CD4-positive, alpha-beta memory T cell (primary cell): ENCODE results near the gene CLEC3B. TPM values are rescaled to one million over a fixed set of nuclear protein-coding genes. Genes with fewer than 3 reads are reported as not detected.
"Not testable (repeated sequence)": the region's sequence is repeated elsewhere in the genome, so short reads cannot be mapped to it uniquely, and the experiment has no call there.

ENCODE experiments used
- CTCF ChIA-PET: fragments of 350-600 bp; sonication (Branson Sonifier 250); formaldehyde crosslinking; loops from one replicate; lab custom pipeline; 2021; ENCODE audit warnings: inconsistent platforms; ENCODE audit not compliant: partially characterized antibody; lab: Charles Lee
- POLR2A ChIA-PET: fragments of 350-600 bp; sonication (Branson Sonifier 250); formaldehyde crosslinking; loops from one replicate; lab custom pipeline; 2021; ENCODE audit not compliant: partially characterized antibody; lab: Charles Lee
- DNase-seq, 5 donors: peaks; one replicate each; pipeline versions ENCODE4 v3.0.0 to v3.0.0-alpha.2; 2020 to 2022; ENCODE audit warnings: mixed read lengths in 1 of 5
- H3K27ac ChIP-seq: one replicate; pipeline ENCODE4 v1.7.0; 2013; ENCODE audit warnings: low read depth, low read length
- H3K27me3 ChIP-seq: 2 replicates; pipeline ENCODE4 v1.7.0; 2013; ENCODE audit warnings: mild to moderate bottlenecking, low read length, moderate library complexity; ENCODE audit not compliant: insufficient read depth
- H3K36me3 ChIP-seq: 2 replicates; pipeline ENCODE4 v1.7.0; 2013; ENCODE audit warnings: mild to moderate bottlenecking, low read length, moderate library complexity; ENCODE audit not compliant: insufficient read depth
- H3K4me1 ChIP-seq: 2 replicates; pipeline ENCODE4 v1.7.0; 2013; ENCODE audit warnings: mild to moderate bottlenecking, low read length, moderate library complexity; ENCODE audit not compliant: insufficient read depth
- H3K4me3 ChIP-seq, 2 donors: one replicate each; pipeline ENCODE4 v1.7.0; 2013; ENCODE audit warnings: low read length in 2 of 2, mild to moderate bottlenecking in 1 of 2
- H3K9me3 ChIP-seq, 2 donors: one replicate each; pipeline ENCODE4 v1.7.0; 2013; ENCODE audit warnings: low read length in 2 of 2, control low read depth in 1 of 2; ENCODE audit not compliant: control insufficient read depth in 1 of 2
- H3K27ac Mint-ChIP-seq, 7 donors: one replicate each; pipeline ENCODE4 v1.8.0; 2020 to 2021; ENCODE audit warnings: mixed read lengths in 7 of 7, mild to moderate bottlenecking in 6 of 7, inconsistent platforms in 3 of 7, moderate library complexity in 3 of 7
- H3K27me3 Mint-ChIP-seq, 2 donors: one replicate each; pipeline ENCODE4 v1.8.0; 2020 to 2021; ENCODE audit warnings: mixed read lengths in 2 of 2
- H3K36me3 Mint-ChIP-seq, 2 donors: one replicate each; pipeline ENCODE4 v1.8.0; 2020 to 2021; ENCODE audit warnings: mixed read lengths in 2 of 2, inconsistent platforms in 1 of 2, mild to moderate bottlenecking in 1 of 2
- H3K4me1 Mint-ChIP-seq, 4 donors: one replicate each; pipeline ENCODE4 v1.8.0; 2020 to 2021; ENCODE audit warnings: mixed read lengths in 4 of 4, mild to moderate bottlenecking in 1 of 4
- H3K4me3 Mint-ChIP-seq, 8 donors: one replicate each; pipeline ENCODE4 v1.8.0; 2020 to 2021; ENCODE audit warnings: mixed read lengths in 8 of 8, mild to moderate bottlenecking in 7 of 8, moderate library complexity in 6 of 8, inconsistent platforms in 3 of 8
- H3K9me3 Mint-ChIP-seq, 8 donors: one replicate each; pipeline ENCODE4 v1.8.0; 2020 to 2021; ENCODE audit warnings: mixed read lengths in 8 of 8, mild to moderate bottlenecking in 5 of 8, inconsistent platforms in 3 of 8, moderate library complexity in 1 of 8
- intact Hi-C: fragments of 100-400 bp; cut with micrococcal nuclease; formaldehyde crosslinking; loops from one replicate; pipeline ENCODE4 v1.15.1; 2023
- polyA plus RNA-seq, 2 donors: library from polyadenylated mRNA; unstranded; fragments of 300-500 nt; fragmentation: Illumina TruSeq; gene quantifications; one replicate each; pipeline ENCODE4 v1.2.3, GENCODE V29; 2021
- total RNA-seq, 2 experiments: library from RNA; stranded (reverse); gene quantifications; one replicate each; pipeline ENCODE4 v1.2.3, GENCODE V29; 2021

Gene CLEC3B
- total and polyA plus RNA-seq, 4 experiments from 2014 or later = 1.2 to 1.5 TPM; not detected in 2

DNA sequence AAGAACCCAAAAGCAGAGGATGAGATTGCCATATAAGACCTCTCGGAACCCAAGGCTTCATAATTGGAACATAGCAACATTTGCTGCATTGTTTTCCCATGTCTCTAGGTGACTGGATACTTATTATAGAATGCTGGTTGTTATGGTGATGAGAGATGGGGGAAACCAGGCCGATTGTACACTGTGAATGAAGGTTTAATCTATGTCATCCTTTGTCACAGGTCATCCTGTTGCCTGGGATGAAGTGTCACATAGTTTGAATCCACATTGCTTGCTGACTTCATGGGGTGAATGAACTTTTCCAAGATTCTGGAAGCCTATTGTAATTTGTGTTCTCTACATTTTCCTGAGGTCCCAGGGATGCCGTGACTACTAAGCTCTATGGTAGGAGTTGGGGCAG, 41.8 kb downstream of the CLEC3B start:
- Mint-ChIP-seq H3K36me3 (no peaks in the 10 kb centered on the region), H3K9me3 (no peaks in the 10 kb centered on the region), H3K4me1 (peaks cover 11 to 18% (median 16%) of the 10 kb centered on the region in 4 donors), H3K4me3 (no peak overlapping the region), H3K27ac (no peak overlapping the region), H3K27me3 (peaks cover 1 to 2% of the 10 kb centered on the region in 2 donors)
- Histone ChIP-seq H3K27me3 (no peaks in the 10 kb centered on the region), H3K4me1 (peaks cover 15% of the 10 kb centered on the region), H3K36me3 (no peaks in the 10 kb centered on the region), H3K27ac (no peak overlapping the region), H3K4me3 (no peak overlapping the region), H3K9me3 (no peaks in the 10 kb centered on the region)
- DNase-seq = no peak
- POLR2A ChIA-PET = no interaction called here
- intact Hi-C loops = no loop called here
- CTCF ChIA-PET = interaction anchor here (1.3 to 1.8 kb wide), 2 partner anchors 13 to 142 kb away, joined by 3 to 7 read pairs; no protein-coding TSS in a partner anchor

DNA sequence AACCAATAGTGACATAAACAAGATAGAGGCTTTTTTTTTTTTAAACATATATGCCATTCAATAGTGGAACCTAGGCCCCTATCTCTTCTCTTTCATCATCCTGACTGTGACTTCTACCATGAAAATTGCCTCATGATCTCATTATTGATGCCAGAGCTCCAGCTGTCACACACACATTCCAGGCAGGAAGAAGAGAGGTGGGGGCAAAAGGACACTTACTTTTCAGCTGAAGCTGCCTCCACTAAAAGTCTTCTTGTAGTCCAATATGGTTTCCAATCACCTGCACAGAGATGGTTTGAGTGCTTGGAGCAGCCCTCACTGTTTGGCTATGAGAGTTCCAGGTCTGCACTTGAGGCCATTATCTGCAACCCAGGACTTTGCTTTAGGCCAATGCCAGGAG, 45.0 kb downstream of the CLEC3B start:
- POLR2A ChIA-PET = no interaction called here
- intact Hi-C loops = no loop called here
- Histone ChIP-seq H3K27ac (no peak overlapping the region), H3K27me3 (peaks cover 2% of the 10 kb centered on the region), H3K4me3 (no peak overlapping the region), H3K36me3 (no peaks in the 10 kb centered on the region), H3K4me1 (no peaks in the 10 kb centered on the region), H3K9me3 (no peaks in the 10 kb centered on the region)
- CTCF ChIA-PET = interaction anchor here (0.6 to 1.3 kb wide), 3 partner anchors 30 to 530 kb away, joined by 3 to 7 read pairs (median 4); no protein-coding TSS in a partner anchor
- H3K4me3 Mint-ChIP-seq = no peak overlapping the region
- H3K4me1 Mint-ChIP-seq = no peaks in the 10 kb centered on the region
- H3K27me3 Mint-ChIP-seq = peaks cover 1 to 4% of the 10 kb centered on the region in 2 donors
- peaks cover 0 to 1% (median 0%) of the 10 kb centered on the region in 8 donors for H3K9me3 Mint-ChIP-seq
- no peak for DNase-seq
- no peaks in the 10 kb centered on the region for H3K36me3 Mint-ChIP-seq
- no peak overlapping the region for H3K27ac Mint-ChIP-seq

DNA sequence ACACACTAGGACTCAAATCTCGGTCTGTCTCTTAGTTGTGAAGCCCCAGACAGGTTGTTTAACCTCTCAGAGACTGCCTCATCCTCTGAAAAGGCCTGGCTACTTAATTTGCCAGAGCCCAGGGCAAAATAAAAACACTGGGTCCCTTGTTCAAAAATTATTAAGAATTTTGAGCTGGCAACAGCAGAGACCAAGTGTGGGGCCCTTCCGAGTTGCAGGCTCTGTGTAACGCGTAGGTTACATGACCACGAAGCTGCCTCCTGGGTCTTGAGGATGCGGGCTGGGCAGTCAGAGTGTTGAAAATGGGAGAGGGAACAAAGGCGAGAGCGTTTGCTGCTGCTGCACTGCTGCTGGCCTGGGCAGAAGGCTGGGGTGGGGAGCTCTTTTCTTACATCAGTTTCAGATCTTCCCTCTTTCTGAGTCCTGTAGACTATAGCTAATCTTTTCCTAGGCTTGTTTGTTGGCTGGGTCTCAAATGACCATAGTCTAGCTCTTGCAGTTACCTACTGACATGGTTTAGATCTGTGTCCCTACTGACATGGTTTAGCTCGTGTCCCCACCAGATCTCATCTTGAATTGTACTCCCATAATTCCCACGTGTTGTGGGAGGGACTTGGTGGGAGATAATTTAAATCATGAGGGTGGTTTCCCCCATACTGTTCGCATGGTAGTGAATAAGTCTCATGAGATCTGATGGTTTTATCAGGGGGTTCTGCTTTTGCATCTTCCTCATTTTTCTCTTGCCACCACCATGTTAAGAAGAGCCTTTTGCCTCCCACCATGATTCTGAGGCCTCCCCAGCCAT, 49.9 kb downstream of the CLEC3B start:
- Histone ChIP-seq H3K36me3 (no peaks in the 10 kb centered on the region), H3K27me3 (peaks cover 2% of the 10 kb centered on the region), H3K27ac (no peak overlapping the region), H3K9me3 (no peaks in the 10 kb centered on the region), H3K4me1 (no peaks in the 10 kb centered on the region), H3K4me3 (no peak overlapping the region)
- Mint-ChIP-seq H3K27me3 (peaks cover 4 to 5% of the 10 kb centered on the region in 2 donors), H3K36me3 (peaks cover 0 to 4% of the 10 kb centered on the region in 2 donors), H3K4me3 (no peak overlapping the region), H3K9me3 (peaks cover 0 to 4% (median 0%) of the 10 kb centered on the region in 8 donors), H3K4me1 (peaks cover 0 to 4% (median 0%) of the 10 kb centered on the region in 4 donors), H3K27ac (no peak overlapping the region)
- ChIA-PET CTCF (interaction anchor here (1.0 kb wide), 1 partner anchor 120 kb away, joined by 3 read pairs; no protein-coding TSS in a partner anchor), POLR2A (interaction anchor here (1.2 kb wide), 1 partner anchor 30 kb away, joined by 4 read pairs; no protein-coding TSS in a partner anchor)
- DNase-seq = no peak
- intact Hi-C loops = no loop called here

DNA sequence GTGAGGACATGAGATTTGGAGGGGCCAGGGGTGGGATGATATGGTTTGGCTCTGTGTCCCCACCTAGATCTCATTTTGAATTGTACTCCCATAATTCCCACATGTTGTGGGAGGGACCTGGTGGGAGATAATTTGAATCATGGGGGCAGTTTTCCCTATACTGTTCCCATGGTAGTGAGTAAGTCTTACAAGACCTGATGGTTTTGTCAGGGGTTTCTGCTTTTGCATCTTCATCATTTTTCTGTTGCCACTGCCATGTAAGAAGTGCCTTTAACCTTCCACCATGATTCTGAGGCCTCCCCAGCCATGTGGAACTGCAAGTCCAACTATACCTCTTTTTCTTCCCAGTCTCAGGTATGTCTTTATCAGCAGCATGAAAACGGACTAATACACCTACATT, 52.2 kb downstream of the CLEC3B start:
- DNase-seq, H3K36me3 Mint-ChIP-seq, H3K4me1 Mint-ChIP-seq, H3K27ac ChIP-seq, H3K9me3 Mint-ChIP-seq, intact Hi-C loops, H3K4me3 Mint-ChIP-seq, H3K4me1 ChIP-seq, POLR2A ChIA-PET, H3K27me3 Mint-ChIP-seq, H3K36me3 ChIP-seq, H3K9me3 ChIP-seq, H3K27ac Mint-ChIP-seq, H3K27me3 ChIP-seq, H3K4me3 ChIP-seq, CTCF ChIA-PET: not testable (repeated sequence)

DNA sequence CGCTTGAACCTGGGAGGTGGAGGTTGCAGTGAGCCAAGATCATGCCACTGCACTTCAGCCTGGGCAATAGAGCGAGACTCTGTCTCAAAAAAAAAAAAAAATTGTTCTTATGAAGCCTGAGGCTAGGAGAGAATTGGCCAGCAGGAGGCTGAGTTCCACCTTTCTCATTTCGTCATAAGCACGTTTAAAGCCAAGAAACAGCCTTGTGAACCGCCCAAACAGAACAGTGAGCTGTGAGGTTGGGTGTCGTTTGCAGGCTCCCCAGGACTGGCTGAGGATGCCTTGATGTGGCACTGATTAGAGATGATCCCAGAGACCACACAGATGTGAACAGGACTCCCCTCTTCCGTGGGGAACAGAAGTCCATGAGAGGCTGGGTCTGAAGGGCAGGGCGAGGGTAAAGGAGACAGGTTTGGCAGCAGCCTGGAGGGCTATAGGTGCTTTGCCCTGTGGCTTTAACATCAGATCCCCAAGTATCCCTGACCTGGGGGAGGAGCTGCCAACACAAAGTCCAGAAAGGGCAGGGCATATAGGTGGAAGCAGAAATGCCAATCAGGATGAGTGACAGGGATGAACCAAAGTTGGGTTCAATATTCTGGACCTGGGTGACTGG, 52.9 kb downstream of the CLEC3B start:
- Histone ChIP-seq H3K27ac (no peak overlapping the region), H3K4me3 (no peak overlapping the region), H3K27me3 (no peaks in the 10 kb centered on the region), H3K36me3 (no peaks in the 10 kb centered on the region), H3K9me3 (no peaks in the 10 kb centered on the region), H3K4me1 (no peaks in the 10 kb centered on the region)
- no peak overlapping the region for H3K27ac Mint-ChIP-seq
- no peak for DNase-seq
- peak overlapping the region in 1 of 8 donors; percentile 24 for H3K4me3 Mint-ChIP-seq
- CTCF ChIA-PET = interaction anchor here (1.0 kb wide), 1 partner anchor 39 kb away, joined by 4 read pairs; no protein-coding TSS in a partner anchor
- H3K27me3 Mint-ChIP-seq = peaks cover 4 to 5% of the 10 kb centered on the region in 2 donors
- peaks cover 0 to 2% (median 0%) of the 10 kb centered on the region in 8 donors for H3K9me3 Mint-ChIP-seq
- POLR2A ChIA-PET = no interaction called here
- intact Hi-C loops = no loop called here
- peaks cover 0 to 4% of the 10 kb centered on the region in 2 donors for H3K36me3 Mint-ChIP-seq
- peaks cover 0 to 4% (median 0%) of the 10 kb centered on the region in 4 donors for H3K4me1 Mint-ChIP-seq

DNA sequence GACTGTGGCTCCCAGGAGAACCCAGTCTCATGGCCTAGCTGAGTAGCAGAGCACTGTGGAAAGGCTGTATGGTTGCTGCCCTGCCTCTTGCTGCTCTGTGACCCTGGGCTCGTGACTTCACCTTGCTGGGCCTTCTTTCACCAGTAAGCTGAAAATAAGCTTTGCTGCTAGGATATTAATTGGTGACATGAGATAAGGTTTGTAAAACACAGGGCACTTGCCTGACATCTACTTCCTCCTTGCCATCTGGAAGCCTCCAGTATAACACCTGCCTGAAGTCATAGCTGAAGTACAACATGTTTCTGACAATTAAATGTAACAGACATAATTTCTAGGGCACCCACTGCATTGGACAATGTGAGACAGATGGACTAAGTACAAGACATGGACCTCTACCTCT, 53.6 kb downstream of the CLEC3B start:
- Histone ChIP-seq H3K27ac (no peak overlapping the region), H3K9me3 (no peaks in the 10 kb centered on the region), H3K4me1 (no peaks in the 10 kb centered on the region), H3K4me3 (no peak overlapping the region), H3K36me3 (no peaks in the 10 kb centered on the region), H3K27me3 (no peaks in the 10 kb centered on the region)
- intact Hi-C loops = no loop called here
- no peak overlapping the region for H3K27ac Mint-ChIP-seq
- peaks cover 2 to 5% of the 10 kb centered on the region in 2 donors for H3K27me3 Mint-ChIP-seq
- H3K36me3 Mint-ChIP-seq = peaks cover 0 to 4% of the 10 kb centered on the region in 2 donors
- DNase-seq = no peak
- ChIA-PET CTCF (interaction anchor here (1.0 kb wide), 1 partner anchor 39 kb away, joined by 4 read pairs; no protein-coding TSS in a partner anchor), POLR2A (interaction anchor here (1.3 kb wide), 1 partner anchor 39 kb away, joined by 4 read pairs; no protein-coding TSS in a partner anchor)
- H3K4me1 Mint-ChIP-seq = peaks cover 0 to 4% (median 0%) of the 10 kb centered on the region in 4 donors
- no peak overlapping the region for H3K4me3 Mint-ChIP-seq
- H3K9me3 Mint-ChIP-seq = peaks cover 0 to 2% (median 0%) of the 10 kb centered on the region in 8 donors

DNA sequence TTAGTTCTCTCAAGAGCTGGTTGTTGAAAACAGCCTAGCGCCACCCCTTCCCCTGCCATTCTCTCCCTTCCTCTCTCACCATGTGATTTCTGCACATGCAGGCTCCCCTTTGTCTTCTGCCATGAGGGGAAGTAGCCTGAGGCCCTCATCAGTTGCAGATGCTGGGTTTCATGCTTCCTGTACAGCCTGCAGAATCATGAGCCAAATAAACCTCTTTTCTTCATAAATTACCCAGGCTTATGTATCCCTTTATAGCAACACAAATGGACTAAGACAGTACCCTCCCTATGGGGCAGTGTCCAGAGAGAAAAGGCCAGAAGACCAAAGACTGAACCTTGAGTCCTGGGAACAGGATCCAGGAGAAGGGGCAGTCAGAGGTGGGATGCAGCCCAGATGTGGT, 54.7 kb downstream of the CLEC3B start:
- CTCF ChIA-PET = no interaction called here

More for the DNA sequence above, 54.7 kb downstream of the CLEC3B start:
- Mint-ChIP-seq H3K4me1 (peaks cover 0 to 4% (median 0%) of the 10 kb centered on the region in 4 donors), H3K9me3 (peaks cover 0 to 2% (median 0%) of the 10 kb centered on the region in 8 donors), H3K36me3 (peaks cover 0 to 4% of the 10 kb centered on the region in 2 donors), H3K27me3 (peaks cover 2 to 6% of the 10 kb centered on the region in 2 donors), H3K4me3 (no peak overlapping the region), H3K27ac (no peak overlapping the region)
- no peaks in the 10 kb centered on the region for H3K27me3 ChIP-seq
- intact Hi-C loops = no loop called here
- no peaks in the 10 kb centered on the region for H3K4me1 ChIP-seq
- H3K27ac ChIP-seq = no peak overlapping the region
- H3K9me3 ChIP-seq = no peaks in the 10 kb centered on the region
- no peaks in the 10 kb centered on the region for H3K36me3 ChIP-seq
- POLR2A ChIA-PET = interaction anchor here (1.3 kb wide), 1 partner anchor 38 kb away, joined by 4 read pairs; no protein-coding TSS in a partner anchor
- no peak for DNase-seq
- H3K4me3 ChIP-seq = no peak overlapping the region
